Peyer's patch (tissue), 4 donors: ENCODE results near the gene ATXN7L3B. TPM values are rescaled to one million over a fixed set of nuclear protein-coding genes. Genes with fewer than 3 reads are reported as not detected.

Experiments used
- DNase-seq, 3 donors: peaks; one replicate each; pipeline ENCODE4 v3.0.0-alpha.2; 2017 to 2019
- H3K27ac ChIP-seq, 4 donors: fragments of 200-600 bp; sonication (generic); one replicate each; pipeline ENCODE4 v1.5.1; 2016 to 2019
- H3K27me3 ChIP-seq, 2 donors: fragments of 200-600 bp; sonication (generic); one replicate each; pipeline ENCODE4 v1.5.1; 2019
- H3K36me3 ChIP-seq, 3 donors: fragments of 200-600 bp; sonication (generic); one replicate each; pipeline ENCODE4 v1.5.1; 2016 to 2019
- H3K4me1 ChIP-seq, 4 donors: fragments of 200-600 bp; sonication (generic); one replicate each; pipeline ENCODE4 v1.5.1; 2016 to 2019
- H3K4me3 ChIP-seq, 4 donors: fragments of 200-600 bp; sonication (generic); 1 replicate in 3 of 4; 2 replicates in 1 of 4; pipeline ENCODE4 v1.5.1; 2016 to 2019; ENCODE audit warnings: mild to moderate bottlenecking in 1 of 4
- H3K9me3 ChIP-seq, 4 donors: fragments of 200-600 bp; sonication (generic); one replicate each; pipeline ENCODE4 v1.5.1; 2016 to 2019; ENCODE audit warnings: mild to moderate bottlenecking in 1 of 4
- POLR2A ChIP-seq, 2 donors: fragments of 450-650 bp; IDR thresholded peaks; one replicate each; pipeline ENCODE4 v1.5.1; 2017; ENCODE audit warnings: antibody characterized with exemption in 2 of 2, mild to moderate bottlenecking in 2 of 2, moderate library complexity in 2 of 2
- total RNA-seq, 4 donors: library from RNA; depleted of rRNA; stranded (reverse); fragments of >200 nt; gene quantifications; one replicate each; pipeline ENCODE4 v1.1.0, GENCODE V29; 2016
- TF ChIP-seq, protein P1 (sequence below), 6 experiments: fragments of 450-650 bp in 4 of 6; fragments of 200-600 bp in 2 of 6; sonication (generic) in 1 of 6; IDR thresholded peaks; one replicate each; pipeline ENCODE4 v1.5.1; 2017 to 2019; ENCODE audit warnings: antibody characterized with exemption in 6 of 6, mild to moderate bottlenecking in 3 of 6, moderate library complexity in 1 of 6

The ATXN7L3B gene
- total RNA-seq, 4 donors from 2014 or later = 16.9 to 19.8 (median 18.5) TPM

DNA sequence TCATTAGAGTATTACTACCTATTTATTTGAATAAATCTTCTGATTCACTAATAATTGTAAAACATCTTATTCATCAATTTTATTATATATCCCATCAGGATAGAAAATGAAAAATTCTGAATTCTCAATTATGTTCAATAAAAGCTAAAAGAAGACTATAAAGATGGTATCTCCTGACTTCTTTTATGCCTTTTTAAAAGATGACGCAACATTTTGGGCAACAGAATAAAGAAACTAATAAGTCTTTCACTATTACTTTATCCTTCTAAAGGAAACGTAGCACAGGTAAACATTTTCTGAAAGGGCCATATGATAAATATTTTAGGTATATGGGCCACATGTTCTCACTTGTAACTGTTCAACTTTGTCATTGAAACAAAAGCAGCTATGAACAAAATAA, 10.1 kb upstream of the ATXN7L3B start:
- Histone ChIP-seq H3K27me3 (no peaks in the 10 kb centered on the region), H3K36me3 (no peaks in the 10 kb centered on the region), H3K9me3 (no peaks in the 10 kb centered on the region), H3K27ac (no peak overlapping the region), H3K4me3 (no peak overlapping the region), H3K4me1 (no peaks in the 10 kb centered on the region)
- no peak for DNase-seq
- TF ChIP-seq, protein P1, sequence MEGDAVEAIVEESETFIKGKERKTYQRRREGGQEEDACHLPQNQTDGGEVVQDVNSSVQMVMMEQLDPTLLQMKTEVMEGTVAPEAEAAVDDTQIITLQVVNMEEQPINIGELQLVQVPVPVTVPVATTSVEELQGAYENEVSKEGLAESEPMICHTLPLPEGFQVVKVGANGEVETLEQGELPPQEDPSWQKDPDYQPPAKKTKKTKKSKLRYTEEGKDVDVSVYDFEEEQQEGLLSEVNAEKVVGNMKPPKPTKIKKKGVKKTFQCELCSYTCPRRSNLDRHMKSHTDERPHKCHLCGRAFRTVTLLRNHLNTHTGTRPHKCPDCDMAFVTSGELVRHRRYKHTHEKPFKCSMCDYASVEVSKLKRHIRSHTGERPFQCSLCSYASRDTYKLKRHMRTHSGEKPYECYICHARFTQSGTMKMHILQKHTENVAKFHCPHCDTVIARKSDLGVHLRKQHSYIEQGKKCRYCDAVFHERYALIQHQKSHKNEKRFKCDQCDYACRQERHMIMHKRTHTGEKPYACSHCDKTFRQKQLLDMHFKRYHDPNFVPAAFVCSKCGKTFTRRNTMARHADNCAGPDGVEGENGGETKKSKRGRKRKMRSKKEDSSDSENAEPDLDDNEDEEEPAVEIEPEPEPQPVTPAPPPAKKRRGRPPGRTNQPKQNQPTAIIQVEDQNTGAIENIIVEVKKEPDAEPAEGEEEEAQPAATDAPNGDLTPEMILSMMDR (IDR thresholded peaks at IDR 0.05) = no peak
- no peak for TF ChIP-seq POLR2A (IDR thresholded peaks at IDR 0.05)

DNA sequence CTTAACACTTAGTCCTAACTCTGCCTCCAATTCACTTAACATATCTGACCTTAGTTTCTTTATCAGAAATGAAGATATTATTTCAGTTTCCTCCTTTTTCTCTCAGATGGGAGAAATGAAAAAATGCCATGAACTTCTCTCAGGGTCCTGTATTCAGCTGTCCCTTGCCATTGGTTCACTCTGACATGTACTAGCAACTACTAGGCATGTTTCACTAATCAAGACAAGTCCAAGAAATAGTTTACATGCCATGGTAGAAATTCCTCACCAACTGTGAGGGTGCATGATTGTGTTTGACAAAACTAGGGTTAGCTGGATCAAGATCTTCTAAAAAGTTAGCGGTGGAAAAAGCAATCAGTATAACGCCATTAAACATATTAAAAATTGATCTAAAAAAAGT, 7.0 kb upstream of the ATXN7L3B start:
- Histone ChIP-seq H3K4me3 (no peak overlapping the region), H3K27me3 (no peaks in the 10 kb centered on the region), H3K36me3 (no peaks in the 10 kb centered on the region), H3K27ac (no peak overlapping the region), H3K4me1 (no peaks in the 10 kb centered on the region), H3K9me3 (no peaks in the 10 kb centered on the region)
- no peak for DNase-seq
- TF ChIP-seq POLR2A (IDR thresholded peaks at IDR 0.05) = no peak
- TF ChIP-seq, protein P1 (IDR thresholded peaks at IDR 0.05) = no peak

DNA sequence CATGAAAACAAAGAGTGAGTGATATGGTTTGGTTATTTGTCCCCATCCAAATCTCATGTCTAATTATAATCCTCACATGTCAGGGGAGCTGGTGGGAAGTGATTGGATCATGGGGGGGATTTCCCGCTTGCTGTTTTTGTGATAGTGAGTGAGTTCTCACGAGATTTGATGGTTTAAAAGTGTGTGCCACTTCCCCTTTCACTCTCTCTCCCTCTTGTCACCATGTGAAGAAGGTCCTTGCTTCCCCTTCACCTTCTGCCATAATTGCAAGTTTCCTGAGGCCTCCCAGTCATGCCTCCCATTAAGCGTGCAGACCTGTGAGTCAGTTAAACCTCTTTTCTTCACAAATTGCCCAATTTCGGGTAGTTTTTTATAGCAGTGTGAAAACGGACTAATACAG, 2.1 kb upstream of the ATXN7L3B start:
- H3K4me3 ChIP-seq = no peak overlapping the region
- no peak overlapping the region for H3K27ac ChIP-seq
- H3K9me3 ChIP-seq = no peaks in the 10 kb centered on the region
- H3K4me1 ChIP-seq = peaks cover 4 to 23% (median 15%) of the 10 kb centered on the region in 4 donors
- H3K36me3 ChIP-seq = no peaks in the 10 kb centered on the region
- DNase-seq = no peak
- TF ChIP-seq, protein P1 (IDR thresholded peaks at IDR 0.05) = no peak
- TF ChIP-seq POLR2A (IDR thresholded peaks at IDR 0.05) = no peak
- H3K27me3 ChIP-seq = no peaks in the 10 kb centered on the region

DNA sequence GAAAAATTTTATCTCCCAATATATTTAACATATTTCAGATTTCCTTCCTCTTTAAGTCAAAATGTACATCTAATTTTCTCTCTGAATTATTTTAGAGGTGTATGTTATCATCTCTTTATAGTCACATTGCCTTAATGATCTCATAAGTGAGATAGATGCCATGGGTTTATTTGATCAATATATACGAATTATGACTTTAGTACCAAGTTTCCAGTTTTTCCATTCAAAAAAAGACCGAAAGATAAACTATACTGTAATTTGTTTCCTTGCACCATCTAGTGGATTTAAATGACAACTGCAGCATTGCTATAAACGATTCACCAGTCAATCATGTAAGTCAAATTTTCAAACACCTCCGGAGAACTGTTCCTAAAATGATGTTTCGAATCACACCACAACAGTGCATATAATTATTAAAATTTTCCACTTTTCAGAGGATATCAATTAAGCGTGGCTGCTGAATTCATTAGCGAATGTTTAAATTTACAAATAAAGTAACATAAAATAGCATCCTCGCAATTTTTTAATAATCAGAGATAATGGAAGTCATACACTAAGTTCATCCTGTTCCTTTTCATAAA, 419 bp upstream of the ATXN7L3B start:
- H3K4me3 ChIP-seq = peak overlapping the region; percentile 63 to 95 (median 76)
- no peaks in the 10 kb centered on the region for H3K27me3 ChIP-seq
- H3K9me3 ChIP-seq = no peaks in the 10 kb centered on the region
- TF ChIP-seq, protein P1 (IDR thresholded peaks at IDR 0.05) = peak; percentile 52 to 84 (median 78)
- no peak for TF ChIP-seq POLR2A (IDR thresholded peaks at IDR 0.05)
- H3K27ac ChIP-seq = peak overlapping the region; percentile 82 to 94 (median 92)
- no peaks in the 10 kb centered on the region for H3K36me3 ChIP-seq
- peaks cover 4 to 30% (median 17%) of the 10 kb centered on the region in 4 donors for H3K4me1 ChIP-seq
- DNase-seq = no peak

DNA sequence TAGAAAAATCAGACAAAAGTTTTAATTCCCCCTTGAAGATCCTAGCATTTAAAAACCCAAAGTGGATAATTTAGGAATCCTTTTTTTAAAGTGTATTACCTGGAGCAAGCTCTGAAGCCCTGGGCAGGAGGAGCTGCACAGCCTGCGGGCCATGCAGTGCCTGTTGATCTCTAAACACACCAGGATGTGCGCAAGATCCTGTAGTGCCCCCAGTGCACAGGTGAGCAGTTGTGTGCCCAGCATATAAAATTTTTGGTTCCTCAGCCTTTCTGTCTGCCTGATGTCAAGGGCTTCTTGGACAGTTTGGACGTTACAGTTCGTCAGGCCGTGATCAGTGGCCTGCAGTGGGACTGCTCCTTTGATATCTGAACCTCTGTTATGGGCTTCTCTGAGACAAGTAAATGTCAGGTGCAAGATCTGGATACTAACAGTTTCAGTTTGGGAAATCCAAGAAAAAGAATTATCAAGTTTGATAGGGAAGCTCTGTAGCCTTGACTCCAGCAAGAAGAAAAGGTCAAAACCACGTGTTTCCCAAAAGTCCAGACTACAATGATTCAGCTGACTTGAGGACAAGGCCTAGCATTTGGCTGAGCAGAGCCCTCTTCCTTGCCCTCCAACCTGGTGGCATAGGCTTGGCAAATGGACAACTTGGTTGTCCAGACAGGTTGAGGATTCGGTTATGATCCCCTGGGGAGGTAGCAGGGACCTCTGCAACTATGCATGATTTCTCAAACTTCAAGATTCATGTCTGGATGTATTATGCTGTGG, 1.0 kb downstream of the ATXN7L3B start:
- H3K9me3 ChIP-seq = no peaks in the 10 kb centered on the region
- peak overlapping the region; percentile 63 to 95 (median 76) for H3K4me3 ChIP-seq
- no peak for TF ChIP-seq POLR2A (IDR thresholded peaks at IDR 0.05)
- TF ChIP-seq, protein P1 (IDR thresholded peaks at IDR 0.05) = no peak
- no peaks in the 10 kb centered on the region for H3K27me3 ChIP-seq
- DNase-seq = peak in 2 of 3 donors; percentile 46 to 63
- H3K36me3 ChIP-seq = no peaks in the 10 kb centered on the region
- H3K27ac ChIP-seq = peak overlapping the region; percentile 82 to 94 (median 92)
- H3K4me1 ChIP-seq = peaks cover 4 to 30% (median 17%) of the 10 kb centered on the region in 4 donors
